KG1 (cell line): ENCODE measurements around the gene FFAR2.
"Not testable (repeated sequence)": the region's sequence is repeated elsewhere in the genome, so short reads cannot be mapped to it uniquely, and the experiment has no call there.

ENCODE experiments used
- DNase-seq: peaks from one replicate; lab custom pipeline; 2025; lab: John Stamatoyannopoulos, UW

FFAR2 gene

GRCh38 chr19:35455616-35456201 is 7.7 kb downstream of the FFAR2 start:
- no peak for DNase-seq

DNA sequence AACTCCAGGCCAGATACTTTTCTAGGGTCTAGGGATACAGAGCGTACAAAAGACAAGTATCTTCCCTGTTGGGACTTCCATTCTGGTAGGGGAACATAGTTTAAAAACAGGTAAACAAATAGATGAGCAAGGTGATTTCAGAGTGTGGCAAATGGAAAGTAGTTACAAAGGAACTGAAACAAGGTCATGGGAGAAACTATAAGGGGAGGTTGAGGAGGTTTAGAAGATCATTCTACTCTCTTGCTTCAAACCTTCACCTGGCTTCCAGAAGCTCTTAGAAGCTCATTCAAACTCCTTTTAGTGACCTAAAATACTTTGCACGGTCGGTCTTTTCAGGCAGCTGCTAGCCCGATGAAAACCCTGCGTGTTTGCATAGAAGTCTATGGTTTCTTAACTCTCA is 9.1 kb downstream of the FFAR2 start:
- DNase-seq, result no peak

GRCh38 chr19:35458192-35458591 is 10.1 kb downstream of the FFAR2 start:
- DNase-seq, result no peak

DNA sequence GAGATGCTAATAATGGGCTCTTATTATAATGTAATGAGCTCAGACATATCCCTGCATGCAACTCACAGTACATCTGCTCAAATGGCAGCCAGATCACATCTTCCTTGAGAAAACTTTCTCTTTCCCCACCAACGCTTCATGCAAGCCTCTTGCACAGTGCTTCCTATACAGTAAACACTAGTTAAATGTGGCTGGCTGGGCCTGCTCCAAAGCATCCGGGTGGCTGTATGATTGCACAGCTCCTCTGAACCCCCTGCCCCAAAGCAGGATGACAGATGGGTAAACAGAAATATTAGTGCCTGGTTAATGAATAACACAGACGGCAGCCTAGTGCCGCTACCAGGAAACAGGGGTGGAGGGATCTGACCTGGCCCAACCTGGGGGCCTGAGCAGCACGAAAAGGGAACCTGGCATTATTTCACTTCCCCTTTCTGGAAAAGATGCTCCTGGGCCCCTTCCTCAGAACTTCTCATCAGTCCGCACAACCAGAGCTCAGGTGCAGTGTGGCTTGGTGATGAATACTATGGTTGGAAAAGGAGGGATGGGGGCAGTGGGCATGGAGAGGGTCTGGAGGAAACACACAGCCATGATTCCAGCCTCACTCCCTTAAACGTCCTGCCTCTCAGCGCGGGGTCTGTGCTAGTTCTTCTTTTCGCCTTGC is 10.8 kb downstream of the FFAR2 start:
- no peak for DNase-seq

GRCh38 chr19:35459414-35460082 is 11.5 kb downstream of the FFAR2 start:
- no peak for DNase-seq

DNA sequence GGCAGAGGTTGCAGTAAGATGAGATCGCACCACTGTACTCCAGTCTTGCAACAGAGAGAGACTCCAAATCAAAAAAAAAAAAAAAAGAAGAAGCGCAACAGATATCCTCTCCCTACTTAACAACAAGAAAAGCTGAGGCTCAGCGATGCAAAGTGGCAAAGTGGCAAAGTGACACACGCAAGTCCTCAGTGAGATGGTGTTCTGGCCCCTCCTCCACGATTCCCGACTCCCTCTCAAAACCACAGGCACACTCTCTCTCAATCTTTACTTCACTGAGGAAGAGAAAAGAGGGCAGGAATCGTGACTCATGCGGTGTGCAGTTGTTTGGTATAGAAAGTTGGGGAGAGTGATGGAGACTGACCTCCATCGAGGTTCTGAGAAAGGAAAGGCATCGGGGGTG is 12.6 kb downstream of the FFAR2 start:
- no peak for DNase-seq

- DNase-seq, result no peak
These were observed 13.0 kb downstream of the FFAR2 start for GRCh38 chr19:35461060-35461459.

- DNase-seq, result not testable (repeated sequence)
These were observed 13.7 kb downstream of the FFAR2 start for GRCh38 chr19:35461788-35462187.

DNA sequence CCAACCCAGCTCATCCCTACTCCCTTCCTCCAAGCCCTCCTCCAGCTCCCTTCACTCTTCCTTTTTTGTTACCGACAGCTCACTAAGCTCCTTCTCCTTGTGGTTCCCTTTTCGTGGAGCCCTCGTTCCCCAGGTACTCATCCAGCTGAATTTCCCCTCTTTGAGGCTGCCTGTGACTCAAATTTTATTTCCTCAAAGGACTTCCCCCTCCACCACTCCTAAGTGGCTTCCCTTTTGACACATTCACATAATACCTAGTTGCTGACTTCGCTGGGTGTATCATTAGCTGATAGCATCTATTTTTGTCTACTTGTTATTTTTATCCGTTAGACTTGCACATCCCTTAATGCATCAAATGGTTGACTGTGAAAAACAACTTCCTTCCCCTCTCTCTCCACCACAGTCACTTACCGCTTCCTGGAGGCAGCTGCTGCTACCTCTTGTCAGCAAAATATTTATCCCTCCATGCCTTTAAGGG is 14.5 kb downstream of the FFAR2 start:
- DNase-seq, result peak; percentile 60

GRCh38 chr19:35462956-35463355 is 14.9 kb downstream of the FFAR2 start:
- DNase-seq, result not testable (repeated sequence)

- no peak for DNase-seq
These were observed 18.2 kb downstream of the FFAR2 start for GRCh38 chr19:35466259-35466658.

- no peak for DNase-seq
These were observed 20.6 kb downstream of the FFAR2 start for GRCh38 chr19:35468637-35469036.

DNA sequence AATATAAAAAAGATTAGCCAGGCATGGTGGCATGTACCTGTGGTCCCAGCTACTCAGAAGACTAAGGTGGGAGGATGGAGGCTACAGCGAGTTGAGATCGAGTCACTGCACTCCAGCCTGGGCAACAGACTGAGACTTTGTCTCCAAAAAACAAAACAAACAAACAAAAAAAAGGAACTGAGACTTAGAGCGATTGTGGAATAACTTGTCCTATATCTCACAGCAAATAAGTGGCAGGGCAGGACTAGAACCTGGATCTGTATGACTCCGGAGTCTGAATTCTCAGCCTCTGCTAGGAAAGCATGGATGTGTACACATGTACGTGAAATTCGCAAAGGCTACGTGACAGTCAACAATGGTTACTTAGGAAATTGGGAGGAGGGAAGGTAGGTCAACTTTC is 22.1 kb downstream of the FFAR2 start:
- DNase-seq, result no peak

- not testable (repeated sequence) for DNase-seq
These were observed 23.0 kb downstream of the FFAR2 start for GRCh38 chr19:35471075-35471474.

- no peak for DNase-seq
These were observed 23.9 kb downstream of the FFAR2 start for GRCh38 chr19:35471946-35472345.

DNA sequence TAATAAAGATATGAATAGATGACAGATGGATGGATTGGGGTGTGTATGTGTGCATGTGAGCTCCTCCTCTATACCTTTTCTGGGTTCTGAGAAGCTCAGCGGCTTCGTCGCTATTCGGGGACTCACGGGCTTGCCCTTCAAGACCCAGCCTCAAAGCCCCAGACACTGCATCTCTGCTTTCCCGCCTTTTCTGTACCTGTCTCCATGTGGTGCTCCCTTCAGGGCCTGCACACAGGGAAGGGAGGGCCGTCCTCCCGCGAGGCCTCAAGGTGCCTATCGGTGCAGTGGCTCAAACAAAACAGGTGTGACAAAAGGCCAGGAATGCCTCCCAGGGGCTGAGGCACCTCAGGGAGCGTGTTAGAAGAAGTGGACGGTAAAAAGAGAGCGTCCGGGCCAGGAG is 26.0 kb downstream of the FFAR2 start:
- DNase-seq, result no peak

DNA sequence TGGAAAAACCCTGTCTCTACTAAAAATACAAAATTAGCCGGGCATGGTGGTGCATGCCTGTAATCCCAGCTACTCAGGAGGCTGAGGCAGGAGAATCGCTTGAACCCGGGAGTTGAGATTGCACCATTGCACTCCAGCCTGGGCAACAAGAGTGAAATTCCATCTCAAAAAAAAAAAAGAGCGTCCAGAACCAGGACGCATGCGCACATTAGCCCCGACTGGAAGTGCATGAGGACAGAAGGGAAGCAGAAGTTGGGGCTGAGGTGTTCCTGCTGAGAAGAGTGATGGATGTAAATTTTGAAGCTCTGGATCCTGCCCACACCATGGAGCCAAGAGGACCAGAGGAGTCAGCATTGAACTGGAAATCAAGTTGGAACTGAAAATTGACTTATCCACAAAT is 26.5 kb downstream of the FFAR2 start:
- DNase-seq, result not testable (repeated sequence)

GRCh38 chr19:35476149-35476548 is 28.1 kb downstream of the FFAR2 start:
- no peak for DNase-seq

GRCh38 chr19:35478794-35479677 is 31.0 kb downstream of the FFAR2 start:
- DNase-seq, result no peak

- DNase-seq, result no peak
These were observed 35.0 kb downstream of the FFAR2 start for GRCh38 chr19:35483089-35483488.

- no peak for DNase-seq
These were observed 36.4 kb downstream of the FFAR2 start for GRCh38 chr19:35484252-35485036.
